ENCODE measurements around the gene EFCAB8. TPM values are rescaled to one million over a fixed set of nuclear protein-coding genes. Genes with fewer than 3 reads are reported as not detected.

Gene EFCAB8
- total RNA-seq, 1 experiment from 2014 or later = not detected

GRCh38 chr20:32920530-32921298, 62.0 kb downstream of the EFCAB8 start:
- DNase-seq (ENCODE audit: unreplicated experiment) = no peak
- POLR2A ChIA-PET = interaction anchor here (0.6 to 0.7 kb wide), 2 partner anchors 55 to 378 kb away, joined by 3 read pairs; no protein-coding TSS in a partner anchor
- no peak overlapping the region for H3K4me3 Mint-ChIP-seq (ENCODE audit: unreplicated experiment)
- no TSS peak for BruUV-seq (replicated peaks)
- no peaks in the 10 kb centered on the region for H3K36me3 Mint-ChIP-seq (ENCODE audit: insufficient read depth, unreplicated experiment)
- H3K4me1 Mint-ChIP-seq (ENCODE audit: insufficient read depth, unreplicated experiment) = no peaks in the 10 kb centered on the region
- no peaks in the 10 kb centered on the region for H3K9me3 Mint-ChIP-seq (ENCODE audit: unreplicated experiment)
- CTCF ChIA-PET = interaction anchor here (0.6 to 0.8 kb wide), 3 partner anchors 8 to 26 kb away, joined by 3 to 5 read pairs (median 3); no protein-coding TSS in a partner anchor
- TF ChIP-seq CTCF (IDR thresholded peaks at IDR 0.05; ENCODE audit: unreplicated experiment) = no peak
- H3K27me3 Mint-ChIP-seq (ENCODE audit: insufficient read depth, unreplicated experiment) = peaks cover 35% of the 10 kb centered on the region
- intact Hi-C loops (cut with micrococcal nuclease) = no loop called here
- no peak overlapping the region for H3K27ac Mint-ChIP-seq (ENCODE audit: low read depth, unreplicated experiment)

- H3K36me3 Mint-ChIP-seq (ENCODE audit: insufficient read depth, unreplicated experiment) = no peaks in the 10 kb centered on the region
- POLR2A ChIA-PET = no interaction called here
- no peaks in the 10 kb centered on the region for H3K9me3 Mint-ChIP-seq (ENCODE audit: unreplicated experiment)
- no peak for DNase-seq (ENCODE audit: unreplicated experiment)
- peaks cover 37% of the 10 kb centered on the region for H3K27me3 Mint-ChIP-seq (ENCODE audit: insufficient read depth, unreplicated experiment)
- H3K27ac Mint-ChIP-seq (ENCODE audit: low read depth, unreplicated experiment) = no peak overlapping the region
- no TSS peak for BruUV-seq (replicated peaks)
- H3K4me3 Mint-ChIP-seq (ENCODE audit: unreplicated experiment) = no peak overlapping the region
- no peak for TF ChIP-seq CTCF (IDR thresholded peaks at IDR 0.05; ENCODE audit: unreplicated experiment)
- CTCF ChIA-PET = interaction anchor here (0.6 to 1.7 kb wide), 3 partner anchors 23 to 492 kb away, joined by 3 to 12 read pairs (median 4); no protein-coding TSS in a partner anchor
- H3K4me1 Mint-ChIP-seq (ENCODE audit: insufficient read depth, unreplicated experiment) = no peaks in the 10 kb centered on the region
- intact Hi-C loops (cut with micrococcal nuclease) = no loop called here
Measured at GRCh38 chr20:32922466-32922865, 63.7 kb downstream of the EFCAB8 start.

GRCh38 chr20:32924781-32925180, 66.1 kb downstream of the EFCAB8 start:
- POLR2A ChIA-PET = no interaction called here
- Mint-ChIP-seq H3K9me3 (ENCODE audit: unreplicated experiment) (no peaks in the 10 kb centered on the region), H3K27ac (ENCODE audit: low read depth, unreplicated experiment) (no peak overlapping the region), H3K4me1 (ENCODE audit: insufficient read depth, unreplicated experiment) (no peaks in the 10 kb centered on the region), H3K27me3 (ENCODE audit: insufficient read depth, unreplicated experiment) (peaks cover 52% of the 10 kb centered on the region), H3K4me3 (ENCODE audit: unreplicated experiment) (no peak overlapping the region), H3K36me3 (ENCODE audit: insufficient read depth, unreplicated experiment) (no peaks in the 10 kb centered on the region)
- BruUV-seq (replicated peaks) = no TSS peak
- intact Hi-C loops (cut with micrococcal nuclease) = no loop called here
- no peak for DNase-seq (ENCODE audit: unreplicated experiment)
- no peak for TF ChIP-seq CTCF (IDR thresholded peaks at IDR 0.05; ENCODE audit: unreplicated experiment)
- CTCF ChIA-PET = no interaction called here

GRCh38 chr20:32925481-32926196, 66.9 kb downstream of the EFCAB8 start:
- H3K4me1 Mint-ChIP-seq (ENCODE audit: insufficient read depth, unreplicated experiment) = no peaks in the 10 kb centered on the region
- CTCF ChIA-PET = interaction anchor here (0.7 to 1.1 kb wide), 3 partner anchors 23 to 374 kb away, joined by 3 to 5 read pairs (median 3); no protein-coding TSS in a partner anchor
- POLR2A ChIA-PET = no interaction called here
- no peaks in the 10 kb centered on the region for H3K36me3 Mint-ChIP-seq (ENCODE audit: insufficient read depth, unreplicated experiment)
- peaks cover 50% of the 10 kb centered on the region for H3K27me3 Mint-ChIP-seq (ENCODE audit: insufficient read depth, unreplicated experiment)
- intact Hi-C loops (cut with micrococcal nuclease) = no loop called here
- no peak for TF ChIP-seq CTCF (IDR thresholded peaks at IDR 0.05; ENCODE audit: unreplicated experiment)
- no TSS peak for BruUV-seq (replicated peaks)
- DNase-seq (ENCODE audit: unreplicated experiment) = no peak
- H3K27ac Mint-ChIP-seq (ENCODE audit: low read depth, unreplicated experiment) = no peak overlapping the region
- H3K4me3 Mint-ChIP-seq (ENCODE audit: unreplicated experiment) = no peak overlapping the region
- no peaks in the 10 kb centered on the region for H3K9me3 Mint-ChIP-seq (ENCODE audit: unreplicated experiment)
